ENCODE results near the gene WDR90. TPM values are rescaled to one million over a fixed set of nuclear protein-coding genes. Genes with fewer than 3 reads are reported as not detected.

WDR90 gene
- total RNA-seq, 1 experiment from 2014 or later: 68.2 TPM

DNA sequence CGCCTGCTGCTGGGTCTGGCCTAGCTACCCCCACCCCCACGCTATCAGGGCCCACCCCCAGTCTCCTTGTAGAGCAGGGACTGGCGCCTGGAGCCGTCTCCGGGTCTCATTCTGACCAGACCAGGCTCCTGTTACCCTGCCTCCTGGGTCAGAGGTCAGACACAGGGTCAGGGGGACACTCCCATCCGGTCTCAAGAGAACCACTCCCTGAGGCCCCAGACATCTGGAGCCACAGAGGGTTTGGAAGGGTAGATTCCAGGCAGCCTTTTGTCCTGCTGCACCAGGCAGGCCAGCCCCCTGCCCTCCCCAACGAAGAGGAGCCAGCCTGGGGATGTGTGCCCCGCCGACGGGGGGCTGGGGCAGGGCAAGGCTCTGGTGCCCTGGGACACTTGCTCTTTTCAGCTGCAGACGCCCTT is 19.3 kb upstream of the WDR90 start:
- H2BK15ac ChIP-seq (ENCODE audit: low read depth, low read length): no peak overlapping the region
- H3K4ac ChIP-seq (ENCODE audit: low read depth, low read length): no peak overlapping the region
- no peak overlapping the region for H2AFZ ChIP-seq (ENCODE audit: low read length)
- no CpG with 5 or more reads among the region's 11 CpGs for WGBS (ENCODE audit: extremely low coverage, insufficient read length, low lambda C conversion rate)
- peak overlapping the region; percentile 3 for H3K14ac ChIP-seq (ENCODE audit: insufficient read depth, low read length)
- no peaks in the 10 kb centered on the region; the same call in 1 of the 2 replicates for H3K4me1 ChIP-seq (ENCODE audit: insufficient read depth, low read length)
- H3K27ac Mint-ChIP-seq: peak overlapping the region in 2 of 3 experiments; percentile 57 to 83; a peak in 2 of 7 replicates
- H3K79me1 ChIP-seq (ENCODE audit: insufficient read depth, low read depth, low read length, poor library complexity, severe bottlenecking): no peaks in the 10 kb centered on the region
- peak overlapping the region; percentile 19 to 69; a peak in 4 of 5 replicates for H3K4me3 Mint-ChIP-seq
- no peak overlapping the region for H3K56ac ChIP-seq (ENCODE audit: insufficient read length, low read depth, low read length)
- H2BK12ac ChIP-seq (ENCODE audit: insufficient read length, low read depth, low read length): no peak overlapping the region
- H4K20me1 ChIP-seq (ENCODE audit: control insufficient read depth, insufficient read depth, insufficient read length): no peaks in the 10 kb centered on the region
- no peak overlapping the region for H4K8ac ChIP-seq (replicated peaks; ENCODE audit: insufficient read length, low read depth, low read length)
- H2BK5ac ChIP-seq (ENCODE audit: insufficient read length, low read length): no peak overlapping the region
- no peak overlapping the region for H2AK5ac ChIP-seq (ENCODE audit: insufficient read length, low read length)
- no peak overlapping the region for H2BK20ac ChIP-seq (ENCODE audit: low read depth, low read length, poor library complexity, severe bottlenecking)
- H4K5ac ChIP-seq (ENCODE audit: insufficient read length, low read depth, low read length): no peak overlapping the region
- no peak overlapping the region for H3K27ac ChIP-seq (ENCODE audit: insufficient read length, low read depth, low read length)
- H3K23me2 ChIP-seq (ENCODE audit: insufficient read length, low read depth, low read length, poor library complexity, severe bottlenecking): peaks cover 8% of the 10 kb centered on the region
- no peak overlapping the region for H3K9ac ChIP-seq (ENCODE audit: extremely low read depth, insufficient read length, low read length)
- peak overlapping the region; percentile 4 for H3K18ac ChIP-seq (ENCODE audit: insufficient read length, low read depth, low read length)
- no peak overlapping the region for H3K23ac ChIP-seq (ENCODE audit: insufficient read length, low read depth, low read length)
- no peaks in the 10 kb centered on the region for H3K27me3 ChIP-seq (ENCODE audit: insufficient read depth, low read length)
- H3K9me3 ChIP-seq (ENCODE audit: control insufficient read depth, low read depth, low read length): no peaks in the 10 kb centered on the region
- H3K36me3 Mint-ChIP-seq (ENCODE audit: insufficient read depth in 1 of 3, low read depth in 3 of 3): peaks cover 0 to 14% (median 0%) of the 10 kb centered on the region in 3 experiments; a peak in 4 of 7 replicates
- peaks cover 6 to 30% of the 10 kb centered on the region in 2 experiments; a peak in 3 of 4 replicates for H3K4me1 Mint-ChIP-seq
- no peaks in the 10 kb centered on the region for H3K27me3 Mint-ChIP-seq (ENCODE audit: low read depth)
- no peak overlapping the region for H3K4me2 ChIP-seq (ENCODE audit: insufficient read depth, insufficient read length, low read length)
- TF ChIP-seq, protein P1, sequence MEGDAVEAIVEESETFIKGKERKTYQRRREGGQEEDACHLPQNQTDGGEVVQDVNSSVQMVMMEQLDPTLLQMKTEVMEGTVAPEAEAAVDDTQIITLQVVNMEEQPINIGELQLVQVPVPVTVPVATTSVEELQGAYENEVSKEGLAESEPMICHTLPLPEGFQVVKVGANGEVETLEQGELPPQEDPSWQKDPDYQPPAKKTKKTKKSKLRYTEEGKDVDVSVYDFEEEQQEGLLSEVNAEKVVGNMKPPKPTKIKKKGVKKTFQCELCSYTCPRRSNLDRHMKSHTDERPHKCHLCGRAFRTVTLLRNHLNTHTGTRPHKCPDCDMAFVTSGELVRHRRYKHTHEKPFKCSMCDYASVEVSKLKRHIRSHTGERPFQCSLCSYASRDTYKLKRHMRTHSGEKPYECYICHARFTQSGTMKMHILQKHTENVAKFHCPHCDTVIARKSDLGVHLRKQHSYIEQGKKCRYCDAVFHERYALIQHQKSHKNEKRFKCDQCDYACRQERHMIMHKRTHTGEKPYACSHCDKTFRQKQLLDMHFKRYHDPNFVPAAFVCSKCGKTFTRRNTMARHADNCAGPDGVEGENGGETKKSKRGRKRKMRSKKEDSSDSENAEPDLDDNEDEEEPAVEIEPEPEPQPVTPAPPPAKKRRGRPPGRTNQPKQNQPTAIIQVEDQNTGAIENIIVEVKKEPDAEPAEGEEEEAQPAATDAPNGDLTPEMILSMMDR (conservative IDR thresholded peaks at IDR 0.05): no peak
- H3K79me2 ChIP-seq (ENCODE audit: insufficient read depth, low read length): no peaks in the 10 kb centered on the region
- H2BK120ac ChIP-seq (ENCODE audit: low read depth, low read length, poor library complexity, severe bottlenecking): no peak overlapping the region
- no peak overlapping the region for H3T11ph ChIP-seq (ENCODE audit: low read length)
- H3K9me3 Mint-ChIP-seq: no peaks in the 10 kb centered on the region
- DNase-seq: peak; percentile 63
- H4K91ac ChIP-seq (ENCODE audit: insufficient read length, low read depth, low read length): no peak overlapping the region
